Measurements from ENCODE around the gene MAP2K1.

- TF ChIP-seq, protein P1, sequence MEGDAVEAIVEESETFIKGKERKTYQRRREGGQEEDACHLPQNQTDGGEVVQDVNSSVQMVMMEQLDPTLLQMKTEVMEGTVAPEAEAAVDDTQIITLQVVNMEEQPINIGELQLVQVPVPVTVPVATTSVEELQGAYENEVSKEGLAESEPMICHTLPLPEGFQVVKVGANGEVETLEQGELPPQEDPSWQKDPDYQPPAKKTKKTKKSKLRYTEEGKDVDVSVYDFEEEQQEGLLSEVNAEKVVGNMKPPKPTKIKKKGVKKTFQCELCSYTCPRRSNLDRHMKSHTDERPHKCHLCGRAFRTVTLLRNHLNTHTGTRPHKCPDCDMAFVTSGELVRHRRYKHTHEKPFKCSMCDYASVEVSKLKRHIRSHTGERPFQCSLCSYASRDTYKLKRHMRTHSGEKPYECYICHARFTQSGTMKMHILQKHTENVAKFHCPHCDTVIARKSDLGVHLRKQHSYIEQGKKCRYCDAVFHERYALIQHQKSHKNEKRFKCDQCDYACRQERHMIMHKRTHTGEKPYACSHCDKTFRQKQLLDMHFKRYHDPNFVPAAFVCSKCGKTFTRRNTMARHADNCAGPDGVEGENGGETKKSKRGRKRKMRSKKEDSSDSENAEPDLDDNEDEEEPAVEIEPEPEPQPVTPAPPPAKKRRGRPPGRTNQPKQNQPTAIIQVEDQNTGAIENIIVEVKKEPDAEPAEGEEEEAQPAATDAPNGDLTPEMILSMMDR (IDR thresholded peaks at IDR 0.05): no peak
- TF ChIP-seq POLR2A (IDR thresholded peaks at IDR 0.05) (no peak), POLR2AphosphoS5 (IDR thresholded peaks at IDR 0.05) (no peak)
Observed at GRCh38 chr15:66474963-66475362, 88.3 kb downstream of the MAP2K1 start.

Measured in transverse colon (tissue), 4 donors.